HEK293 (cell line): Measurements from ENCODE around the gene GDE1.
A peak's percentile ranks its signal among the peaks of the same experiment; 100 is the strongest.

Source experiments
- CTCF ChIA-PET: fragments of 350-600 bp; formaldehyde crosslinking; extraction: SDS; loops from one replicate; lab custom pipeline; 2021; ENCODE audit warnings: antibody characterized with exemption; lab: Yijun Ruan, JAX
- POLR2A ChIA-PET: fragments of 300-600 bp; formaldehyde crosslinking; extraction: SDS; loops from one replicate; lab custom pipeline; 2020; ENCODE audit warnings: antibody characterized with exemption, inconsistent platforms; lab: Yijun Ruan, JAX
- H3K27ac ChIP-seq: fragments of 200-500 bp; sonication (Bioruptor generic); 2 replicates; pipeline ENCODE4 v1.5.1; 2014; ENCODE audit warnings: low read depth, low read length, control low read depth, inconsistent platforms; ENCODE audit errors: extremely low read depth
- H3K36me3 ChIP-seq, 2 experiments: fragments of 200-500 bp in 1 of 2; sonication (Bioruptor generic) in 1 of 2; 1 replicate in 1 of 2; 2 replicates in 1 of 2; pipeline ENCODE4 v1.5.1; 2014 to 2017; ENCODE audit warnings: inconsistent platforms in 2 of 2, low read length in 2 of 2; ENCODE audit not compliant: control insufficient read depth in 2 of 2, insufficient read depth in 1 of 2
- H3K4me1 ChIP-seq: fragments of 200-500 bp; sonication (Bioruptor generic); 2 replicates; pipeline ENCODE4 v1.5.1; 2014; ENCODE audit warnings: mild to moderate bottlenecking, low read length, inconsistent platforms; ENCODE audit not compliant: control insufficient read depth, insufficient read depth
- H3K4me3 ChIP-seq: 2 replicates; pipeline ENCODE4 v1.5.1; 2011; ENCODE audit warnings: low read depth, mild to moderate bottlenecking, control low read depth, low read length, moderate library complexity
- H3K9me3 ChIP-seq: fragments of 200-500 bp; sonication (Bioruptor generic); 2 replicates; pipeline ENCODE4 v1.5.1; 2014; ENCODE audit warnings: low read depth, low read length, inconsistent platforms; ENCODE audit not compliant: control insufficient read depth, insufficient read depth
- EGR2 ChIP-seq: fragments of 450-650 bp; formaldehyde crosslinking; IDR thresholded peaks from 2 replicates; pipeline ENCODE4 v1.5.1; 2016; ENCODE audit warnings: low read depth, missing biosample characterization, missing genetic modification characterization
- GFI1B ChIP-seq: fragments of 450-650 bp; formaldehyde crosslinking; IDR thresholded peaks from 2 replicates; pipeline ENCODE4 v1.5.1; 2016; ENCODE audit warnings: missing biosample characterization, missing genetic modification characterization
- KLF16 ChIP-seq: fragments of 450-650 bp; formaldehyde crosslinking; IDR thresholded peaks from 2 replicates; pipeline ENCODE4 v1.5.1; 2017; ENCODE audit warnings: missing biosample characterization, missing genetic modification characterization
- KLF8 ChIP-seq: fragments of 450-650 bp; formaldehyde crosslinking; IDR thresholded peaks from 2 replicates; pipeline ENCODE4 v1.5.1; 2016; ENCODE audit warnings: missing biosample characterization, missing genetic modification characterization
- REPIN1 ChIP-seq: fragments of 450-650 bp; formaldehyde crosslinking; IDR thresholded peaks from 2 replicates; pipeline ENCODE4 v1.5.1; 2017; ENCODE audit warnings: missing biosample characterization, missing genetic modification characterization, low read depth
- ZBTB8A ChIP-seq: fragments of 450-650 bp; formaldehyde crosslinking; IDR thresholded peaks from 2 replicates; pipeline ENCODE4 v1.5.1; 2016; ENCODE audit warnings: missing biosample characterization, missing genetic modification characterization
- ZFP37 ChIP-seq: fragments of 450-650 bp; formaldehyde crosslinking; IDR thresholded peaks from 2 replicates; pipeline ENCODE4 v1.5.1; 2016; ENCODE audit warnings: missing biosample characterization, missing genetic modification characterization
- ZIC2 ChIP-seq: fragments of 450-650 bp; formaldehyde crosslinking; IDR thresholded peaks from 2 replicates; pipeline ENCODE4 v1.5.1; 2016; ENCODE audit warnings: missing biosample characterization, missing genetic modification characterization
- ZNF10 ChIP-seq: fragments of 450-650 bp; formaldehyde crosslinking; IDR thresholded peaks from 2 replicates; pipeline ENCODE4 v1.5.1; 2017; ENCODE audit warnings: missing biosample characterization, missing genetic modification characterization
- ZNF133 ChIP-seq: fragments of 450-650 bp; formaldehyde crosslinking; IDR thresholded peaks from 2 replicates; pipeline ENCODE4 v1.5.1; 2016; ENCODE audit warnings: missing biosample characterization, missing genetic modification characterization
- ZNF157 ChIP-seq: fragments of 450-650 bp; formaldehyde crosslinking; IDR thresholded peaks from 2 replicates; pipeline ENCODE4 v1.5.1; 2016; ENCODE audit warnings: missing biosample characterization, missing genetic modification characterization
- ZNF211 ChIP-seq: fragments of 450-650 bp; formaldehyde crosslinking; IDR thresholded peaks from 2 replicates; pipeline ENCODE4 v1.5.1; 2016; ENCODE audit warnings: low read depth, missing biosample characterization, missing genetic modification characterization
- ZNF341 ChIP-seq: fragments of 450-650 bp; formaldehyde crosslinking; IDR thresholded peaks from 2 replicates; pipeline ENCODE4; 2016; ENCODE audit warnings: low read depth, missing biosample characterization, missing genetic modification characterization
- ZNF354C ChIP-seq: fragments of 450-650 bp; formaldehyde crosslinking; IDR thresholded peaks from 2 replicates; pipeline ENCODE4 v1.5.1; 2016; ENCODE audit warnings: missing biosample characterization, missing genetic modification characterization, low read depth, borderline replicate concordance
- ZNF501 ChIP-seq: fragments of 450-650 bp; formaldehyde crosslinking; IDR thresholded peaks from 2 replicates; pipeline ENCODE4 v1.5.1; 2016; ENCODE audit warnings: missing biosample characterization, missing genetic modification characterization
- ZNF544 ChIP-seq: fragments of 450-650 bp; formaldehyde crosslinking; IDR thresholded peaks from 2 replicates; pipeline ENCODE4 v1.5.0; 2017; ENCODE audit warnings: missing biosample characterization, missing genetic modification characterization
- ZNF571 ChIP-seq: fragments of 450-650 bp; formaldehyde crosslinking; IDR thresholded peaks from 2 replicates; pipeline ENCODE4 v1.5.0; 2017; ENCODE audit warnings: missing biosample characterization, missing genetic modification characterization
- ZNF600 ChIP-seq: fragments of 450-650 bp; formaldehyde crosslinking; IDR thresholded peaks from 2 replicates; pipeline ENCODE4 v1.5.1; 2016; ENCODE audit warnings: missing biosample characterization, missing genetic modification characterization
- ZNF610 ChIP-seq: fragments of 450-650 bp; formaldehyde crosslinking; IDR thresholded peaks from 2 replicates; pipeline ENCODE4 v1.5.1; 2016; ENCODE audit warnings: missing biosample characterization, missing genetic modification characterization, borderline replicate concordance
- ZNF76 ChIP-seq: fragments of 450-650 bp; formaldehyde crosslinking; IDR thresholded peaks from 2 replicates; pipeline ENCODE4; 2016; ENCODE audit warnings: low read depth, missing biosample characterization, missing genetic modification characterization, borderline replicate concordance
- ZSCAN23 ChIP-seq: fragments of 450-650 bp; formaldehyde crosslinking; IDR thresholded peaks from 2 replicates; pipeline ENCODE4 v1.5.1; 2016; ENCODE audit warnings: missing biosample characterization, missing genetic modification characterization
- ZXDB ChIP-seq: fragments of 450-650 bp; formaldehyde crosslinking; IDR thresholded peaks from 2 replicates; pipeline ENCODE4 v1.5.1; 2016; ENCODE audit warnings: missing biosample characterization, missing genetic modification characterization
- TF ChIP-seq, protein P1 (sequence below): fragments of 450-650 bp; formaldehyde crosslinking; IDR thresholded peaks from 2 replicates; pipeline ENCODE4 v1.5.1; 2017; ENCODE audit warnings: missing biosample characterization, mild to moderate bottlenecking, missing genetic modification characterization, moderate library complexity
- TF ChIP-seq, protein P2 (sequence below): fragments of 450-650 bp; formaldehyde crosslinking; optimal IDR thresholded peaks from 2 replicates; pipeline ENCODE3; 2016; ENCODE audit warnings: missing biosample characterization, mild to moderate bottlenecking, missing genetic modification characterization
- TF ChIP-seq, protein P3 (sequence below): fragments of 450-650 bp; formaldehyde crosslinking; IDR thresholded peaks from 2 replicates; pipeline ENCODE4 v1.5.1; 2016; ENCODE audit warnings: missing biosample characterization, missing genetic modification characterization, low read depth
- TF ChIP-seq, protein P4 (sequence below): IDR thresholded peaks from 2 replicates; pipeline ENCODE4 v1.6.1; 2011; ENCODE audit warnings: mild to moderate bottlenecking, low read depth, low read length, borderline replicate concordance
- TF ChIP-seq, protein P5 (sequence below): fragments of 450-650 bp; formaldehyde crosslinking; IDR thresholded peaks from 2 replicates; pipeline ENCODE4 v1.5.1; 2017; ENCODE audit warnings: missing biosample characterization, missing genetic modification characterization

The GDE1 gene

DNA sequence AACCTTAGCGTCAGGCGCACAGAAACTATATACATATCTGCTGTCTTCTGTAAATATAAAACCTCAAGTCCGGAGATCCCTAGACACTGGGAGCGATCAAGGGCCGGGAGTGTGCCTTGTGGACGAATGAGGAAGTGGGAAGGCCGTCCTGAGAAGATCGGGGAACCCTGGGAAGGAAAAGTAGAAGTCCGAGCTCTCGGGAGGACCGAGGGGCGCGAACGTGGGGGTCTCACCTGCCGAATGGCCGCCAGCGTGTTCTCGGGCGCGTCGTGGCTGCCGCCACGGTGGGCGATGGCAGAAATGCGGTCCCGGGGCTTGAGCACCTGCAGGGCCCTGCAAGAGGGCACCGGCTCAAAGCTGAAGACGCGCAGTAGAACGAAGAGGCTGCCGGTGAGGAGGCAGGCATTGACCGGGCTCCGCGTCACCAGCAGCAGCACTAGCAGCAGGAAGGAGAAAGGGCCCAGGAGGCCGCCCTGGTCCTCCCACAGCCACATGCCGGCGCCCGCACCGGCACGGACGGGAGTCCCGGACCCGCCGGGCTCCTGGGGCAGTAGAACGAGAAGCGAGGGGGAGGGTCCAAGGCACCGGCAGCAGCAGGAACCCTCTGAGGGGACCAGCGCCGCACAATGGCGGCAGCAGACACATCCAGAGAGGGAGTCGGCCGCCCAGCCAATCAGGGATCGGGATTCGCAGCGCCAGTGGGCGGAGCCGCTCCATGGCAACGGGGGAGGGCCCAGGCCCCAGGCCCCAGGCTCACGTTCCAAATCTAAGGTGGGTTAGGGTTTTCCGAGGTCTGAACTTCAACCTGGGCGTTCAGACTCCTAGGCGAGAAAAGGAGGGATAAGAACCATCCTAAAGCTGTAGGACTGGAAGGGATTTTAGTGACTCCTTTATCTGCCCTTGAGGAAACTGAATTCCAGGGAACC is at the start of gene GDE1 (continued):
- TF ChIP-seq, protein P1, sequence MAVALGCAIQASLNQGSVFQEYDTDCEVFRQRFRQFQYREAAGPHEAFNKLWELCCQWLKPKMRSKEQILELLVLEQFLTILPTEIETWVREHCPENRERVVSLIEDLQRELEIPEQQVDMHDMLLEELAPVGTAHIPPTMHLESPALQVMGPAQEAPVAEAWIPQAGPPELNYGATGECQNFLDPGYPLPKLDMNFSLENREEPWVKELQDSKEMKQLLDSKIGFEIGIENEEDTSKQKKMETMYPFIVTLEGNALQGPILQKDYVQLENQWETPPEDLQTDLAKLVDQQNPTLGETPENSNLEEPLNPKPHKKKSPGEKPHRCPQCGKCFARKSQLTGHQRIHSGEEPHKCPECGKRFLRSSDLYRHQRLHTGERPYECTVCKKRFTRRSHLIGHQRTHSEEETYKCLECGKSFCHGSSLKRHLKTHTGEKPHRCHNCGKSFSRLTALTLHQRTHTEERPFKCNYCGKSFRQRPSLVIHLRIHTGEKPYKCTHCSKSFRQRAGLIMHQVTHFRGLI (tag by site-specific recombination): peak; percentile 82
- no peak; the same call in 1 of the 2 replicates for TF ChIP-seq ZFP37 (tag by site-specific recombination)
- peak; percentile 66 for TF ChIP-seq KLF16 (tag by site-specific recombination)
- TF ChIP-seq EGR2 (tag by site-specific recombination): peak; percentile 42; the same call in 1 of the 2 replicates
- TF ChIP-seq ZNF501: peak; percentile 49
- peak; percentile 64; the same call in 1 of the 2 replicates for TF ChIP-seq ZXDB (tag by site-specific recombination)
- TF ChIP-seq ZNF76 (tag by site-specific recombination): peak; percentile 92
- TF ChIP-seq ZNF610 (tag by site-specific recombination): 0 out of 2 replicates have a peak, but pooled peaks have one; percentile 12
- peak; percentile 68 for TF ChIP-seq ZIC2 (tag by site-specific recombination)
- peak; percentile 80; the same call in 1 of the 2 replicates for TF ChIP-seq ZNF600
- peak; percentile 27; the same call in 1 of the 2 replicates for TF ChIP-seq KLF8 (tag by site-specific recombination)
- TF ChIP-seq, protein P2, sequence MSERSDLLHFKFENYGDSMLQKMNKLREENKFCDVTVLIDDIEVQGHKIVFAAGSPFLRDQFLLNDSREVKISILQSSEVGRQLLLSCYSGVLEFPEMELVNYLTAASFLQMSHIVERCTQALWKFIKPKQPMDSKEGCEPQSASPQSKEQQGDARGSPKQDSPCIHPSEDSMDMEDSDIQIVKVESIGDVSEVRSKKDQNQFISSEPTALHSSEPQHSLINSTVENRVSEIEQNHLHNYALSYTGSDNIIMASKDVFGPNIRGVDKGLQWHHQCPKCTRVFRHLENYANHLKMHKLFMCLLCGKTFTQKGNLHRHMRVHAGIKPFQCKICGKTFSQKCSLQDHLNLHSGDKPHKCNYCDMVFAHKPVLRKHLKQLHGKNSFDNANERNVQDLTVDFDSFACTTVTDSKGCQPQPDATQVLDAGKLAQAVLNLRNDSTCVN (tag by site-specific recombination): peak; percentile 54
- 0 out of 2 replicates have a peak, but pooled peaks have one; percentile 20 for TF ChIP-seq ZNF10 (tag by site-specific recombination)
- 0 out of 2 replicates have a peak, but pooled peaks have one; percentile 65 for TF ChIP-seq ZBTB8A (tag by site-specific recombination)
- TF ChIP-seq ZNF571 (tag by site-specific recombination): no peak
- TF ChIP-seq REPIN1 (tag by site-specific recombination): peak; percentile 83; the same call in 1 of the 2 replicates
- TF ChIP-seq ZNF354C: no peak
- no peak for TF ChIP-seq GFI1B
- TF ChIP-seq ZNF341 (tag by site-specific recombination): peak; percentile 37; the same call in 1 of the 2 replicates

DNA sequence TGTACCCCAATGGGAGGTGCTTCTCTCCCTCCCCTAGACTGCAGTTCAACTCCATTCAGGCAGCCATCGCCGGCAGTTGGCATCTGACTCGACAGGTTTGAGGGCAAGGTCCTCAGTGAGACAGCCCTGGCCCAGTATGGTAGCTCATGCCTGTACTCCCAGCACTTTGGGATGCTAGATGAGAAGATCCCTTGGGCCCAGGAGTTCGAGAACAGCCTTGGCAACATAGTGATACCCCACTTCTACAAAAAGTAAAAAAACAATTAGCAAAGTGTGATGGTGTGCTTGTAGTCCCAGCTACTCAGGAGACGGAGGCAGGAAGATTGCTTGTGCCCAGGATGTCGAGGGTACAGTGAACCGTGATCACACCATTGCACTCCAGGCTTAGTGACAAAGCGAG is 45.7 kb upstream of the GDE1 start:
- peaks cover 9 to 45% of the 10 kb centered on the region in 2 experiments; a peak in 2 of 3 replicates for H3K36me3 ChIP-seq
- ChIA-PET CTCF (interaction anchor here (0.6 to 1.8 kb wide), 3 partner anchors 8 to 41 kb away, joined by 4 to 7 read pairs (median 4); no protein-coding TSS in a partner anchor), POLR2A (interaction anchor here (1.6 kb wide), 1 partner anchor 12 kb away, joined by 5 read pairs; the partner anchor contains the start of gene VPS35L)
- TF ChIP-seq ZNF133 (tag by site-specific recombination) (no peak), ZNF544 (tag by site-specific recombination) (no peak), ZNF211 (tag by site-specific recombination) (no peak), ZNF157 (tag by site-specific recombination) (no peak), ZSCAN23 (tag by site-specific recombination) (no peak)
- TF ChIP-seq, protein P3, sequence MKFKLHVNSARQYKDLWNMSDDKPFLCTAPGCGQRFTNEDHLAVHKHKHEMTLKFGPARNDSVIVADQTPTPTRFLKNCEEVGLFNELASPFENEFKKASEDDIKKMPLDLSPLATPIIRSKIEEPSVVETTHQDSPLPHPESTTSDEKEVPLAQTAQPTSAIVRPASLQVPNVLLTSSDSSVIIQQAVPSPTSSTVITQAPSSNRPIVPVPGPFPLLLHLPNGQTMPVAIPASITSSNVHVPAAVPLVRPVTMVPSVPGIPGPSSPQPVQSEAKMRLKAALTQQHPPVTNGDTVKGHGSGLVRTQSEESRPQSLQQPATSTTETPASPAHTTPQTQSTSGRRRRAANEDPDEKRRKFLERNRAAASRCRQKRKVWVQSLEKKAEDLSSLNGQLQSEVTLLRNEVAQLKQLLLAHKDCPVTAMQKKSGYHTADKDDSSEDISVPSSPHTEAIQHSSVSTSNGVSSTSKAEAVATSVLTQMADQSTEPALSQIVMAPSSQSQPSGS: no peak
- TF ChIP-seq, protein P4, sequence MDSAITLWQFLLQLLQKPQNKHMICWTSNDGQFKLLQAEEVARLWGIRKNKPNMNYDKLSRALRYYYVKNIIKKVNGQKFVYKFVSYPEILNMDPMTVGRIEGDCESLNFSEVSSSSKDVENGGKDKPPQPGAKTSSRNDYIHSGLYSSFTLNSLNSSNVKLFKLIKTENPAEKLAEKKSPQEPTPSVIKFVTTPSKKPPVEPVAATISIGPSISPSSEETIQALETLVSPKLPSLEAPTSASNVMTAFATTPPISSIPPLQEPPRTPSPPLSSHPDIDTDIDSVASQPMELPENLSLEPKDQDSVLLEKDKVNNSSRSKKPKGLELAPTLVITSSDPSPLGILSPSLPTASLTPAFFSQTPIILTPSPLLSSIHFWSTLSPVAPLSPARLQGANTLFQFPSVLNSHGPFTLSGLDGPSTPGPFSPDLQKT: no peak
- TF ChIP-seq, protein P5, sequence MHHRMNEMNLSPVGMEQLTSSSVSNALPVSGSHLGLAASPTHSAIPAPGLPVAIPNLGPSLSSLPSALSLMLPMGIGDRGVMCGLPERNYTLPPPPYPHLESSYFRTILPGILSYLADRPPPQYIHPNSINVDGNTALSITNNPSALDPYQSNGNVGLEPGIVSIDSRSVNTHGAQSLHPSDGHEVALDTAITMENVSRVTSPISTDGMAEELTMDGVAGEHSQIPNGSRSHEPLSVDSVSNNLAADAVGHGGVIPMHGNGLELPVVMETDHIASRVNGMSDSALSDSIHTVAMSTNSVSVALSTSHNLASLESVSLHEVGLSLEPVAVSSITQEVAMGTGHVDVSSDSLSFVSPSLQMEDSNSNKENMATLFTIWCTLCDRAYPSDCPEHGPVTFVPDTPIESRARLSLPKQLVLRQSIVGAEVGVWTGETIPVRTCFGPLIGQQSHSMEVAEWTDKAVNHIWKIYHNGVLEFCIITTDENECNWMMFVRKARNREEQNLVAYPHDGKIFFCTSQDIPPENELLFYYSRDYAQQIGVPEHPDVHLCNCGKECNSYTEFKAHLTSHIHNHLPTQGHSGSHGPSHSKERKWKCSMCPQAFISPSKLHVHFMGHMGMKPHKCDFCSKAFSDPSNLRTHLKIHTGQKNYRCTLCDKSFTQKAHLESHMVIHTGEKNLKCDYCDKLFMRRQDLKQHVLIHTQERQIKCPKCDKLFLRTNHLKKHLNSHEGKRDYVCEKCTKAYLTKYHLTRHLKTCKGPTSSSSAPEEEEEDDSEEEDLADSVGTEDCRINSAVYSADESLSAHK (tag by site-specific recombination): no peak

More for the DNA sequence above, 45.7 kb upstream of the GDE1 start:
- no peak overlapping the region for H3K27ac ChIP-seq
- no peak overlapping the region for H3K4me3 ChIP-seq
- H3K4me1 ChIP-seq: no peaks in the 10 kb centered on the region
- H3K9me3 ChIP-seq: no peaks in the 10 kb centered on the region
